Inflammatory macrophage treated with lipopolysaccharide for 1 hour (primary cell): ENCODE data around the gene ZBTB49.
"Not testable (repeated sequence)": the region's sequence is repeated elsewhere in the genome, so short reads cannot be mapped to it uniquely, and the experiment has no call there.

Experiments
- DNase-seq, 2 donors: peaks; one replicate each; pipeline ENCODE4 v3.0.0-alpha.2; 2020 to 2022

Gene ZBTB49

DNA sequence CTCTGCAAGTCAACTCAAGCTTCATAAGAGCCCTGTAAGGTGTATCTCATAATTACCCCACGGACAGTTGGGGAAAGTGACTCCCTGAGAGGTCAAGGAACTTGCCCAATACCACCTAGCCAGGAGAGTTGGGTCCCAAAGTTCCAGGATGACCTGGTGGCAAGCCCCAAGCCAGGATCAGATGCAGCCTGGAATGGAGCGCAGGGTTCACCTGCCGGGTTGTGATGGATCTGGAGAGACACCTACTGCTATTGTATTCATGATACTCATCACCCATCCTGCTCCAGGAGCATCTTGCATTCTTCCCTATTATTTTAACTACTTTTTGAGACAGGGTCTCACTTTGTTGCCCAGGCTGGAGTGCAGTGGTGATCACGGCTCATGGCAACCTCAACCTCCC, 36.1 kb downstream of the ZBTB49 start:
- DNase-seq: no peak

DNA sequence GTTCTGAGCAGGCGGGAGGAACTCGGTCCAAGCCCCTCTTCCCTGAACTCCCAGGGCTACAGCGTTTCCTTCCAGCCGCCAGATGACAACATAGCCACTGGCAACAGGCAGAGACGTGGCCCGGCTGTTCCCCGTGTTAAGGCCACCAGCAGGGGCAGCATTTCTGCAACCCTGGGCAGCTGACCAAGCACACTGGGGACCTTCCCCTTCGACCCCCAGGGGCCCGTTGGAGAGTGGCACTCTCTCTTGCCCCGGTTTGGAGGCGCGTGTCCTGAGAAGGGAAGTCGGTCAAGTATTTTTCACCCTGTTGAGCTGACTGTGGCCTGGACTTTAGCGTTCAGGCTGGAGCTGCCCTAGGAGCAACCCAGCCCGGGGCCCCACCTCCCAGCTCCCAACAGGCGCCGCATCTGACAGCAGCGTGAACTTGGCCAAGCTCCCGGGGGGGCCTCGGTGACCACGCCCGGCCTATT, 37.6 kb downstream of the ZBTB49 start:
- peak; percentile 4 to 8 for DNase-seq

DNA sequence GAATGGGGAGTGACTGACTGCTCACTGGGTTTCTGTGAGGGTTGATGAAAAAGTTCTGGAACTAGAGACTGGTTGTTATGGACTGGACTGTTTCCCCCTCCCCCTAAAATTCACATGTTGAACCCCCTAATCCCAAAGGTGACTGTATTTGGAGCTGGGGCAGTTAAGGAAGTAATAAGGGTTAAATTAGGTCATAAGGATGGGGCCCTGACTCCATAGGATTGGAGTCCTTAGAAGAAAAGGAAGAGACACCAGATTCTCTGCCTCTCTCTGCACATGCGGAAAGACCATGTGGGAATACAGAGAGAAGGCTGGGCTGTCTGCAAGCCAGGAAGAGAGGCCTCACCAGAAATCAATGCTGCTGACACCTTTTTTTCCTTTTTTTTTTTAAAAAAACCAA, 38.2 kb downstream of the ZBTB49 start:
- DNase-seq: no peak

- DNase-seq: no peak
Measured at GRCh38 chr4:4328840-4329239, 38.8 kb downstream of the ZBTB49 start.

- no peak for DNase-seq
Measured at GRCh38 chr4:4329496-4329895, 39.4 kb downstream of the ZBTB49 start.

GRCh38 chr4:4330794-4331193, 40.7 kb downstream of the ZBTB49 start:
- no peak for DNase-seq

DNA sequence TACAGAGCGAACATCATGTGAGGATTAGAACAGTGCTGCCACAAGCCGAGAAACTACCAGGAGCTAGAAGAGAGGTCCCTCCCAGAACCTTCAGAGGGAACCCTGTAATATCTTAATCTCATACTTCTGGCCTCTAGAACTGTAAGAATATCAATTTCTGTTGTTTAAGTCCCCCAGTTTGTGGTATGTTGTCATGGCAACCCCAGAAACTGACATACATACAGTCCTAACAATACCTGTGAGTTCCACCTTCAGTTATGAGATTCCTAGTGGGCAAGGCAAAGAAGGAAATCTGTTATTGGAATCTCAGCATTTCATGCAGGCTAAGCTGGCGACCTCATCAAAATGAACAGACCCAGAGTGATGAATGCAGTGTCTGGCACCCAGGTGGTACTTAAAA, 42.5 kb downstream of the ZBTB49 start:
- DNase-seq: no peak

DNA sequence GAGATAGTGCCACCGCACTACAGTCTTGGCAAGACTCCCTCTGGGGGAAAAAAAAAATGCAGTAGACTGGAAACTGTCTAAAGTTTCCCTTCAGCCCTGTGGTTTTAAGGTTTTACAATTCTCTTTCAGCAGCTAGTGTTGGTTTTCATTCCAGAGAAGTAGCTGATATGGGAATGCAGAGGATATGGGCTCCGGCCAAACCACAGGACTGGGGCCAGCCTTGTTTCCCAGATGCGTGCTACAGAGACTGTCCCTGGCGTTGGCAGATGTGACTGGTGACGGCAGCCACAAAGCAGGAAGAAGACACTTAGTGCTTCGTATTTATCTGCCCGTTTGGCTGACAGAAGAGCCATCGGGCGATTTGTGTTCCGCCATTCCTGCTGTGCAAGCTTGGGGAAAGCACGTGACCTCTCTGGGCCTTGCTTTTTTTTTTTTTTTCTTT, 43.2 kb downstream of the ZBTB49 start:
- no peak for DNase-seq

DNA sequence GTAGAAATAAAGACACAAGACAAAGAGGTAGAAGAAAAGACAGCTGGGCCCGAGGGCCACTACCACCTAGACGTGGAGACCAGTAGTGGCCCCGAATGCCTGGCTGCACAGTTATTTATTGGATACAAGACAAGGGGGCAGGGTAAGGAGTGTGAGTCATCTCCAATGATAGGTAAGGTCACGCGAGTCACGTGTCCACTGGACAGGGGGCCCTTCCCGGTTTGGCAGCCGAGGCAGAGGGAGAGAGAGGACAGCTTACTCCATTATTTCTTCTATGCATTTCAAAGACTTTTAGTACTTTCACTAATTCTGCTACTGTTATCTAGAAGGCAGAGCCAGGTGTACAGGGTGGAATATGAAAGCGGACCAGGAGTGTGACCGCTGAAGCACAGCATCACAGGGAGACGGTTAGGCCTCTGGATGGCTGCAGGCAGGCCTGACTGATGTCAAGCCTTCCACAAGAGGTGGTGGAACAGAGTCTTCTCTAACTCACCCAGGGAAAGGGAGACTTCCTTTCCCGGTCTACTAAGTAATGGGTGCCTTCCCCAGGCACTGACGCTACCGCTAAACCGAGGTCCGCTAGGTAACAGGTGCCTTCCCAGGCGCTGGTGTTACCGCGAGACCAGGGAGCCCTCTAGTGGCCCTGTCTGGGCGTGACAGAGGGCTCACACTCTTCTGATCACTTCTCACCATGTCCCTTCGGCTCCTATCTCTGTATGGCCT, 44.9 kb downstream of the ZBTB49 start:
- DNase-seq: peak; percentile 17 to 55

- no peak for DNase-seq
Measured at GRCh38 chr4:4338210-4339001, 48.4 kb downstream of the ZBTB49 start.

DNA sequence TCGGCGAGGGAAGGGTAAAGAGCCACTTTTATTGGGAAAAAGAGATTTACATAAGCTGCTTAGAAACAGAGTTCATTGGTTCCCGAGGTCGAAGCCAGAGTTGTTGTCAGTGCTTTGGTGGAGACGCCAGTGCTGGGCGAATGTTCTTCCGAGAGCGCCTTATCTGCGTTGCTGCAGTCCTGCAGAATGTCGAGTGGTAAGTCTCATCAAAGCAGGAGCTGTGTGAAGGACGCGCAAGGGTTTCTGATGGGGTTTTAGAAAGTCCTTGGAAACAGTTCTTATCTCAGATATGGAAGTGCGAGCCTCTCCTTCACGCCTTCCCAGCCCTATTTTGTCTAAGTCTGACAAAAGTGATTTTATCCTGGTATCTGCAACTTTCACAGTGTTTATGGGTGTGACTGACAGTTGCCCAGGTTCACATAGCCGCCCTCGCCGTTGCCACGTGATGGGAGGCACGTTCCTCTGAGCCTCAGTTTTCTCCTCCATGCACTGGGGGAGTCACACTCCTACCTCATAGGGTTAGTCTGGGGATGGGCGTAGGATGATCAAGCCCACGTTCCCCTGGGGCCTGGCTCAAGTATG, 49.5 kb downstream of the ZBTB49 start:
- DNase-seq: no peak

DNA sequence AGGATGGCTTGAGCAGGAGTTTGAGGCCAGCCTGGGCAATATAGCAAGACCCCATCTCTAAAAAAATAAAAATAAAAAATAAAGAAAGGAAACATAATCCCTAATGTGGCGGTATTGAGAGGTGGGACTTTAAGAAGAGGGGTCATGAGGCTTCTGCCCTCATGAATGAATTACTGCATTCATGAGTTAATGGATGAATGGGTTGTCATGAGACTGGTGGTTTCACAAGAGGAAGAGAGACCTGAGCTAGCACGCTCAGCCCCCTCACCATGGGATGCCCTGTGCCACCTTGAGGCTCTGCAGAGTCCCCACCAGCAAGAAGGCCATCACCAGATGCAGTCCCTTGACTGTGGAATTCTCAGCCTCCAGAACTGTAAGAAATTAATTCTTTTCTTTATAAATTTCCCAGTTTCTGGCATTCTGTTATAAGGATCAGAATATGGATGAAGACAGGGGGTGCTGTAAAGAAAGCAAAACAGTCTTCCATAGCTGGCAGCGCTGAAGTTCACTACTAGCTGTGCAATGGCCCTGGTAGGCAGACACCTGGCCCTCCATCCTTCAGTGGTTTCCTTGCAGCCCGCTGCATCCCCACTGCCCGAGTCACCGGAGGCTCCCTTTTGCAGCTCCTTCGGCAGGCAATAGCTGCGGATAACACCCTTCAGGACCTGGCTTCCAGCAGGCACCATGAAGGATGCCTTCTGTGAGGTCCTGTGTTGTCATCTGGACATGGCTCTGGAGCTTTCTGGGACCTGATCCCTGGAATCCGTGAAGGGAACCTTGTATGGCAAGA, 52.0 kb downstream of the ZBTB49 start:
- DNase-seq: peak in 1 of 2 donors; percentile 0

- no peak for DNase-seq
Measured at GRCh38 chr4:4343038-4343437, 53.0 kb downstream of the ZBTB49 start.

- no peak for DNase-seq
Measured at GRCh38 chr4:4344915-4345527, 55.0 kb downstream of the ZBTB49 start.

- DNase-seq: no peak
Measured at GRCh38 chr4:4347585-4347984, 57.5 kb downstream of the ZBTB49 start.

GRCh38 chr4:4348585-4348984, 58.5 kb downstream of the ZBTB49 start:
- DNase-seq: not testable (repeated sequence)

GRCh38 chr4:4349867-4350266, 59.8 kb downstream of the ZBTB49 start:
- no peak for DNase-seq

DNA sequence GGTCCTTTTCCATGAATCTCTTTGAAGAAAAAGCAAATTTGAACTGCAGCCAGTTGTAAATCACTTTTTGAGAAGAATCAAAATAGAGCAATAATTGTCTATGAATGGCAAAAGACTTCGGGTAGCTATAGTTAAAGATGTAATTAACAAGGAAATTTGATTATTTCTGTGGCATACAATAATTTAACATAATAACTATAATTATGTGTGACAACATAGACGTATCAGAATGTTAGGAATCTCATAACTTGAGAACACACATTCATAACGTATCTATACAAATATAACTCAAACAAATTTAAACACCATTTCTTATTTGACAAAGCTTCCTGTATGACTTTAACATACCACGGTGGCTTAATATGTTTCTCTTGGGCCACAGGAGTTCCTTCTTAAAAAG, 60.9 kb downstream of the ZBTB49 start:
- DNase-seq: no peak

- DNase-seq: no peak
Measured at GRCh38 chr4:4355302-4355701, 65.3 kb downstream of the ZBTB49 start.

DNA sequence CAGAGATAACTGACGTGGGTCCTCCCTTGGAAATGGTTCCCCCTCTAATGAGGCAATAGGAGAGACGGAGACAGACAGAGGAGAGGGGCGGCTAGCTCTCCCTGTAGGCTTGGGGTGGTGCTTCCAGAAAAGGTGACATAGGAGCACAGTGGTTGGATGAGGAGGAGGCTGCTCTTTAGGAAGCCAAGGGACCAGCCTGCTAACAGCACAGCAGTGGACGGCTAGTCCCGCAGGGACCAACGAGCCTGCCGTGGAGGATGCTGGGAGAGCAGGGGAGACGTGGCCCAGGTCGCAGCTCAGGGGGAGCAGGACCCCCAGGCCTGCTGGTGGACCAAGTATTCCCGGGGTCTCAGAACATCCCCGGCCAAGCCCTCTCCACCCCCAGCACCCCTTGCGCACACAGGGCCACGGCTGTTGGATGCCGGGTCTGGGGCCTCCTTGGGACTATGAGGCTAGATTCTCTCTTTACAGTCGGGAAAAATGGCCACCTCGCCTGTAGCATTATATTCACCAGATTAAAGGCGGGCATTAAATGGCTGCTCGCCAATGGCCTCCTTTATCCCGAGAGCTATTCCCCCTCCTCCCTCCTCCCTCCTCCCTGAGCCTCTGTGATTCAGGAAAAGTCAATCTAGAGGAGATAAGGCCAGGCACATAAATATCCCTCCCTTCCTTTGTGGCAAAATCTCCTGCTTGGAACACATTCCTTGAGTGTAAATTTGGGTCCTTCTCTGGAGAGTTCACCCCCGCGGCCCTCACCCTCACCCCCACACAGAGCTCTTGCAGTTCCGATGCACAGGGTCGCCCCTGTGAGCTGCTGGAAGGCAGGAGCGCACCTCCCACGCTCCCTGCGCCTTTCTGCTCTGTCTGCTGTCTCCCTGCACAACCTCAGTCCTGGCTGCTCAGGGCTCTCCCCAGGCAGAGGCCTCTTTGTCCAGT, 66.3 kb downstream of the ZBTB49 start:
- DNase-seq: no peak

DNA sequence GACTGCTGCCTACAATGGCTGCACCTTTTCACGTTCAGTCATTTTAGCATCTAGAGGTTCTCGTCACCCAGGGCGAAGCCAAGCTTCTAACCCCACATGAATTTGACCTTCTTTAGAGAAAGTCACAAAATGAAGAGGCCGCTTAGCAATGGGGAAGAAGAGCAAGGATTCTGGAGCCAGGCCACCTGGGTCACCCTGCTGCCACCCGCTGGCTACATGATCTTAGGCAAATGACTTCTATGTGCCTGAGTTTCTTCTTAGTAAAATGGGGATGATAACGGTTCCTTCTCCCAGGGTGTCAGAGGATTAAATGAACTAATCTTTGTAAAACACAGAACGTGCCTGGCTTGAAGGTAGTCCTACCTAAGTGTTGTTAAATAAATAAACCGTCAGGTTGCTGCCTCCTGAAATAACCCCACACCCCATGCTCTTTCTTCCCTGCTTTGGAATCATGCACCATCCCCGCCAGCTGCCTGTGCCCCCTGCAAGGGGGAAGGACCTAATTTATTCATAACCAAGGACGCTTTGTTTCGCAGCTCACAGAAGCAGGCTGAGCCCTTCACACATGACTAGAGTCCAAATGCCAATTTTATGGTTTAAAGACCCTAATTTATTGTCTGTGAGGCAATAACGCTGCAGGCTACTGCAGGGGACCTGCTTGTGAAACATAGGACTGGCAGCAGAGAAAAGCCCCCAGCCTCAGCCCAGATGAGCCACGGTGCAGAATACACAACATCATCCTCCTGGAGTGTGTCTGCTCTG, 68.2 kb downstream of the ZBTB49 start:
- no peak for DNase-seq
